ENCODE data around the gene COPS2. TPM values are rescaled to one million over a fixed set of nuclear protein-coding genes. Genes with fewer than 3 reads are reported as not detected.

Gene COPS2
- polyA plus RNA-seq, 2 of the 4 experiments (the other 2 are of a cell fraction), result 64.8 to 66.6 TPM

- ChIA-PET POLR2A (no interaction called here), CTCF (no interaction called here)
- H3K4me3 ChIP-seq, result no peak overlapping the region
- no peaks in the 10 kb centered on the region for H3K9me3 ChIP-seq
- TF ChIP-seq BHLHE40 (IDR thresholded peaks at IDR 0.05; ENCODE audit: low read depth, low read length) (no peak), SREBF2 (IDR thresholded peaks at IDR 0.05) (no peak), HOXB13 (CRISPR knock-in tag; IDR thresholded peaks at IDR 0.05; ENCODE audit: low read depth) (no peak), RCOR1 (IDR thresholded peaks at IDR 0.05; ENCODE audit: low read depth, low read length) (no peak), ZNF302 (CRISPR knock-in tag; IDR thresholded peaks at IDR 0.05) (no peak), ZC3H11A (IDR thresholded peaks at IDR 0.05) (no peak), KDM1A (IDR thresholded peaks at IDR 0.05; ENCODE audit: low read depth) (no peak), RFX5 (IDR thresholded peaks at IDR 0.05) (no peak), JUN (IDR thresholded peaks at IDR 0.05) (no peak), NR3C1 (IDR thresholded peaks at IDR 0.05) (no peak), CBX8 (IDR thresholded peaks at IDR 0.05) (no peak)
- FAIRE-seq, result no peak
- DNase-seq (ENCODE audit: low read depth in 1 of 2, low spot score in 1 of 2), result no peak
- H3K4me1 ChIP-seq, result peaks cover 25% of the 10 kb centered on the region
- no peak for ATAC-seq
- WGBS (ENCODE audit: missing lambda C conversion rate), result 91% methylated on average over 5 of the region's 5 CpGs
- no peak overlapping the region; the same call in 2 of the 3 replicates for H3K4me2 ChIP-seq
- 0 out of 6 replicates have a peak overlapping the region, but pooled peaks of 1 of the 2 experiments have one; percentile 48 for H3K27ac ChIP-seq
These were observed 20.6 kb downstream of the COPS2 start for GRCh38 chr15:49134683-49135341.

GRCh38 chr15:49131403-49131802 is 24.0 kb downstream of the COPS2 start:
- ATAC-seq, result no peak
- no peak for DNase-seq (ENCODE audit: low read depth in 1 of 2, low spot score in 1 of 2)
- TF ChIP-seq JUN (IDR thresholded peaks at IDR 0.05) (no peak), NR3C1 (IDR thresholded peaks at IDR 0.05) (no peak), FOSL2 (IDR thresholded peaks at IDR 0.05) (no peak), FOSL2 (CRISPR knock-in tag; IDR thresholded peaks at IDR 0.05) (no peak), RAD21 (conservative IDR thresholded peaks at IDR 0.05 in 1 of 2, IDR thresholded peaks at IDR 0.05 in 1 of 2) (no peak), MAZ (IDR thresholded peaks at IDR 0.05; ENCODE audit: borderline replicate concordance, low read depth, low read length) (no peak), EHF (CRISPR knock-in tag; IDR thresholded peaks at IDR 0.05) (no peak), KDM1A (IDR thresholded peaks at IDR 0.05; ENCODE audit: low read depth) (no peak), PBX3 (IDR thresholded peaks at IDR 0.05) (no peak), BCL3 (IDR thresholded peaks at IDR 0.05) (no peak), CHD4 (IDR thresholded peaks at IDR 0.05; ENCODE audit: borderline replicate concordance) (no peak), TFCP2L1 (CRISPR knock-in tag; IDR thresholded peaks at IDR 0.05) (no peak), HOXA7 (CRISPR knock-in tag; IDR thresholded peaks at IDR 0.05) (no peak), ZSCAN20 (CRISPR knock-in tag; IDR thresholded peaks at IDR 0.05) (no peak), NPAS2 (CRISPR knock-in tag; IDR thresholded peaks at IDR 0.05; ENCODE audit: borderline replicate concordance) (no peak), KDM5A (IDR thresholded peaks at IDR 0.05) (no peak), RARB (CRISPR knock-in tag; IDR thresholded peaks at IDR 0.05) (no peak), EHMT2 (IDR thresholded peaks at IDR 0.05; ENCODE audit: low read depth) (no peak), HOXB13 (CRISPR knock-in tag; IDR thresholded peaks at IDR 0.05; ENCODE audit: low read depth) (no peak), RFX5 (IDR thresholded peaks at IDR 0.05) (no peak)
- ChIA-PET CTCF (no interaction called here), POLR2A (no interaction called here)
- Histone ChIP-seq H3K4me2 (no peak overlapping the region), H3K9me3 (no peaks in the 10 kb centered on the region), H3K4me3 (no peak overlapping the region), H3K4me1 (peaks cover 14% of the 10 kb centered on the region), H3K27ac (no peak overlapping the region)
- WGBS (ENCODE audit: missing lambda C conversion rate), result 62% methylated on average over 3 of the region's 3 CpGs
- no peak for FAIRE-seq
